ENCODE results near the gene SUN3. TPM values are rescaled to one million over a fixed set of nuclear protein-coding genes. Genes with fewer than 3 reads are reported as not detected.
"Not testable (repeated sequence)": the region's sequence is repeated elsewhere in the genome, so short reads cannot be mapped to it uniquely, and the experiment has no call there.

SUN3 gene
- polyA plus RNA-seq, 1 experiment: not detected

DNA sequence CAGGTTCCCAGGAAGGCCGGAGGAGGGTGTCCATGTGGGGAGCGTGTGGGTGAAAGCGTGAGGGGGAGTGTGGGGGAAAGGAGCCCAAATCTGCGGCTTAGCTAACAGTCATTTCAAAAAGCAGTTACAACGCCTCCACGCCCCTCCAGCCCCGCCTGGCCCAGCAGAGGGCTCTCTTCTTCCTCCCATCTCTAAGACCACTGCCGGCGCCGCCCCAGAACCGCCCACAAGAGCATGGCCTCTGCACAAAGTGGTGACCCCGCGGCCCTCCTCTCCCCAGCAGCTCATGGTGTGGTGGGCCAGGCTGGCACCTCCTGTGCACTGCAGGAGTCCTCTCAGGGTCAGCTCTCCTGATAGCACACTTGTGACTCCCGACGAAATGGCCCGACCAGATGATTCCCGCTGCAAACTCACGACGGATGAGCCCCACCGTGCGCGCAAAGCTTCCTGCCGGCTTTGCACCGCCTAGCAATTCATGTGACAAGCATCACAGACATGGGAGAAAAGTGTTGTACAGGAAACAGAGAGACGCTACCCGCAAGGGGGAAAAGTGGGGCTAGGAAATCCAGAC, 37.1 kb downstream of the SUN3 start:
- ChIA-PET CTCF (interaction anchor here (0.7 to 3.7 kb wide), 28 partner anchors 9 to 170 kb away, joined by 3 to 112 read pairs (median 4); no protein-coding TSS in a partner anchor), POLR2A (no interaction called here)
- Histone ChIP-seq H3K36me3 (ENCODE audit: control insufficient read depth, insufficient read depth, low read length) (no peaks in the 10 kb centered on the region), H3K4me3 (ENCODE audit: low read depth, low read length) (peak overlapping the region; percentile 54), H3K27me3 (ENCODE audit: control insufficient read depth, insufficient read depth, low read length) (no peaks in the 10 kb centered on the region)
- DNase-seq (ENCODE audit: low read depth): no peak
- TF ChIP-seq CTCF (IDR thresholded peaks at IDR 0.05; ENCODE audit: insufficient read depth, low read depth, low read length): peak; percentile 83

DNA sequence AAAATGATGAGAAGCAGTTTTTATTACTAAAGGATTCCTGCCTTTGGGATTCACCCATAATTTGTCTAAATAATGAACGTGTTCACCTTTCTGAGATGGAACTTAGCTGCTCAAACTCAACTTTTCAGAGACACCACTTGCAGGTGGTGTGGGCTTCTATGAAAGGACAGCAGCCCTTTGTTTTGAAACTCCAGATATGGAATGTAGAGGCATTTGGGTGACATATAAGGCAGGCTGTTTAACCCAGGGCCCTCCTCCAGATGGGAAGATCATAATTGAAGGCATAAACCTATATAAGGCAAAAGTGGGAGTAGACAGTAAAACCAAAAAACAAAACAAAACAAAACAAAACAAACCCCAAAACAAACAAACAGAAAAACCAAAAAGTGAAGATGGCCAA, 37.6 kb downstream of the SUN3 start:
- H3K36me3 ChIP-seq (ENCODE audit: control insufficient read depth, insufficient read depth, low read length): no peaks in the 10 kb centered on the region
- no peak overlapping the region for H3K4me3 ChIP-seq (ENCODE audit: low read depth, low read length)
- DNase-seq (ENCODE audit: low read depth): no peak
- no peaks in the 10 kb centered on the region for H3K27me3 ChIP-seq (ENCODE audit: control insufficient read depth, insufficient read depth, low read length)
- no peak for TF ChIP-seq CTCF (IDR thresholded peaks at IDR 0.05; ENCODE audit: insufficient read depth, low read depth, low read length)
- ChIA-PET CTCF (interaction anchor here (0.9 to 3.7 kb wide), 25 partner anchors 8 to 724 kb away, joined by 3 to 112 read pairs (median 4); no protein-coding TSS in a partner anchor), POLR2A (no interaction called here)

DNA sequence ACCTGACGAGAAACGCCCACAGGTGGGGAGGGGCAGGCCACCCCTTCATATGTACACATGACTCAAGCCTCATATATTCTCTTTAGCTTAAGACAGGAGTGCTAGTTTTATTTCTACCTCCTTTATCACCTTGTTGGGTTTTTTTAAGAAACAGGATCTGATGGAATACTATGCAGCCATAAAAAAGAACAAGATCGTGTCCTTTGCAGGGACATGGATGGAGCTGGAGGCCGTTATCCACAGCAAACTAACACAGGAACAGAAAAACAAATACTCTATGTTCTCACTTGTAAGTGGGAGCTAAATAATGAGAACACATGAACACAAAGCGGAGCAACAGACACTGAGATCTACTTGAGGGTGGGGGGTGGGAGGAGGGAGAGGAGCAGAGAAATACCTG, 38.3 kb downstream of the SUN3 start:
- TF ChIP-seq CTCF (IDR thresholded peaks at IDR 0.05; ENCODE audit: insufficient read depth, low read depth, low read length): no peak
- CTCF ChIA-PET: interaction anchor here (1.0 to 3.7 kb wide), 11 partner anchors 8 to 723 kb away, joined by 3 to 112 read pairs (median 6); no protein-coding TSS in a partner anchor
- POLR2A ChIA-PET: no interaction called here
- Histone ChIP-seq H3K27me3 (ENCODE audit: control insufficient read depth, insufficient read depth, low read length) (no peaks in the 10 kb centered on the region), H3K36me3 (ENCODE audit: control insufficient read depth, insufficient read depth, low read length) (no peaks in the 10 kb centered on the region), H3K4me3 (ENCODE audit: low read depth, low read length) (no peak overlapping the region)
- no peak for DNase-seq (ENCODE audit: low read depth)

DNA sequence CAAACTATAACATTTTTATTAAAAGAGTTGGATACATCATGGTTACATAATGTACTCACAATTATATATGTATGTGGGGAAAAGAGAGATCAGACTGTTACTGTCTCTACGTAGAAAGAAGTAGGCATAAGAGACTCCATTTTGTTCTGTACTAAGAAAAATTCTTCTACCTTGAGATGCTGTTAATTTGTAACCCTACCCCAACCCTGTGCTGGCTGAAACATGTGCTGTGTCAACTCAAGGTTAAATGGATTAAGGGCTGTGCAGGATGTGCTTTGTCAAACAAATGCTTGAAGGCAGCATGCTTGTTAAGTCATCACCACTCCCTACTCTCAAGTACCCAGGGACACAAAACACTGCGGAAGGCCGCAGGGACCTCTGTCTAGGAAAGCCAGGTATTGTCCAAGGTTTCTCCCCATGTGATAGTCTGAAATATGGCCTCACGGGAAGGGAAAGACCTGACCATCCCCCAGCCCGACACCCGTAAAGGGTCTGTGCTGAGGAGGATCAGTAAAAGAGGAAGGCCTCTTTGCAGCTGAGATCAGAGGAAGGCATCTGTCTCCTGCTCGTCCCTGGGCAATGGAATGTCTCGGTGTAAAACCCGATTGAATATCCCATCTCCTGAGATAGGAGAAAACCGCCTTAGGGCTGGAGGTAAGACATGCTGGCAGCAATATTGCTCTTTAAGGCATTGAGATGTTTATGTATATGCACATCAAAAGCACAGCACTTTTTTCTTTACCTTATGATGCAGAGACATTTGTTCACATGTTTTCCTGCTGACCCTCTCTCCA, 39.1 kb downstream of the SUN3 start:
- H3K27me3 ChIP-seq (ENCODE audit: control insufficient read depth, insufficient read depth, low read length); DNase-seq (ENCODE audit: low read depth); H3K4me3 ChIP-seq (ENCODE audit: low read depth, low read length); POLR2A ChIA-PET; H3K36me3 ChIP-seq (ENCODE audit: control insufficient read depth, insufficient read depth, low read length): not testable (repeated sequence)
- CTCF ChIA-PET: interaction anchor here (0.7 to 3.7 kb wide), 12 partner anchors 7 to 169 kb away, joined by 3 to 112 read pairs (median 8); no protein-coding TSS in a partner anchor

- ChIA-PET CTCF (interaction anchor here (0.7 to 2.7 kb wide), 16 partner anchors 10 to 233 kb away, joined by 3 to 35 read pairs (median 4); no protein-coding TSS in a partner anchor), POLR2A (no interaction called here)
- Histone ChIP-seq H3K36me3 (ENCODE audit: control insufficient read depth, insufficient read depth, low read length) (no peaks in the 10 kb centered on the region), H3K4me3 (ENCODE audit: low read depth, low read length) (no peak overlapping the region), H3K27me3 (ENCODE audit: control insufficient read depth, insufficient read depth, low read length) (no peaks in the 10 kb centered on the region)
- DNase-seq (ENCODE audit: low read depth): no peak
- peak; percentile 51 for TF ChIP-seq CTCF (IDR thresholded peaks at IDR 0.05; ENCODE audit: insufficient read depth, low read depth, low read length)
These were observed 40.2 kb downstream of the SUN3 start for GRCh38 chr7:47988496-47989386.

Measured in BJ (cell line).